Omental fat pad (tissue), 4 donors: Measurements from ENCODE around the gene PHF20. TPM values are rescaled to one million over a fixed set of nuclear protein-coding genes. Genes with fewer than 3 reads are reported as not detected.
"Not testable (repeated sequence)": the region's sequence is repeated elsewhere in the genome, so short reads cannot be mapped to it uniquely, and the experiment has no call there.

Experiments used
- ATAC-seq: fragments of 150-250 bp; one replicate; pipeline ENCODE4 v1.9.1; 2016; ENCODE audit warnings: mild to moderate bottlenecking, moderate library complexity; ENCODE audit not compliant: low FRiP score
- DNase-seq: peaks from one replicate; pipeline ENCODE4 v3.0.0-alpha.2; 2019; ENCODE audit warnings: low spot score
- total RNA-seq, 4 donors: library from RNA; depleted of rRNA; stranded (reverse); fragments of >200 nt; gene quantifications; one replicate each; pipeline ENCODE4 v1.1.0, GENCODE V29; 2016
- TF ChIP-seq, protein P1 (sequence below), 3 donors: fragments of 450-650 bp; IDR thresholded peaks; one replicate each; pipeline ENCODE4 v1.5.1; 2016 to 2017; ENCODE audit warnings: antibody characterized with exemption in 3 of 3, mild to moderate bottlenecking in 3 of 3, moderate library complexity in 2 of 3

The PHF20 gene
- total RNA-seq, 4 donors from 2014 or later: 51.0 to 71.7 (median 54.8) TPM

DNA sequence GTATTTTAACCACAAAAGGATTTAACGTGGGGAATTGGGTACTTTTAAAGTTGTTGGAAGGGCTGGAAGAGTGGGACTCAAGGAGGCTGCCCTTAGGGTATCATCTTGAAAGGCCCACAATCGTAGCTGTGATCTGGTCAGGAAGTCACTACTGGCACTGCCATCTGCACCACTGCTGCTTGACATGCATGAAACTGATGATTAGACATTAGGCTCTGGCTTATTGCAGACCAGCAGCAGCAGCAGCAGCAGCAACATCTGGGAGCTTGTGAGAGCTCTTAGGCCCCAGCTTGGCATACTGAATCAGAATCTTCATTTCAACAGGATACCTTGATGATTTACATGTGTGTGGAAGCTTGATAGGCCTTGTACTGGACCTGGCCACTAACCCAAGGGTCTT, 68.6 kb downstream of the PHF20 start:
- ATAC-seq (no peak), DNase-seq (no peak)

GRCh38 chr20:35842361-35842760, 70.5 kb downstream of the PHF20 start:
- TF ChIP-seq, protein P1, sequence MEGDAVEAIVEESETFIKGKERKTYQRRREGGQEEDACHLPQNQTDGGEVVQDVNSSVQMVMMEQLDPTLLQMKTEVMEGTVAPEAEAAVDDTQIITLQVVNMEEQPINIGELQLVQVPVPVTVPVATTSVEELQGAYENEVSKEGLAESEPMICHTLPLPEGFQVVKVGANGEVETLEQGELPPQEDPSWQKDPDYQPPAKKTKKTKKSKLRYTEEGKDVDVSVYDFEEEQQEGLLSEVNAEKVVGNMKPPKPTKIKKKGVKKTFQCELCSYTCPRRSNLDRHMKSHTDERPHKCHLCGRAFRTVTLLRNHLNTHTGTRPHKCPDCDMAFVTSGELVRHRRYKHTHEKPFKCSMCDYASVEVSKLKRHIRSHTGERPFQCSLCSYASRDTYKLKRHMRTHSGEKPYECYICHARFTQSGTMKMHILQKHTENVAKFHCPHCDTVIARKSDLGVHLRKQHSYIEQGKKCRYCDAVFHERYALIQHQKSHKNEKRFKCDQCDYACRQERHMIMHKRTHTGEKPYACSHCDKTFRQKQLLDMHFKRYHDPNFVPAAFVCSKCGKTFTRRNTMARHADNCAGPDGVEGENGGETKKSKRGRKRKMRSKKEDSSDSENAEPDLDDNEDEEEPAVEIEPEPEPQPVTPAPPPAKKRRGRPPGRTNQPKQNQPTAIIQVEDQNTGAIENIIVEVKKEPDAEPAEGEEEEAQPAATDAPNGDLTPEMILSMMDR (IDR thresholded peaks at IDR 0.05): no peak
- ATAC-seq: no peak
- no peak for DNase-seq

More for the DNA sequence above, 68.6 kb downstream of the PHF20 start:
- TF ChIP-seq, protein P1 (IDR thresholded peaks at IDR 0.05): no peak

DNA sequence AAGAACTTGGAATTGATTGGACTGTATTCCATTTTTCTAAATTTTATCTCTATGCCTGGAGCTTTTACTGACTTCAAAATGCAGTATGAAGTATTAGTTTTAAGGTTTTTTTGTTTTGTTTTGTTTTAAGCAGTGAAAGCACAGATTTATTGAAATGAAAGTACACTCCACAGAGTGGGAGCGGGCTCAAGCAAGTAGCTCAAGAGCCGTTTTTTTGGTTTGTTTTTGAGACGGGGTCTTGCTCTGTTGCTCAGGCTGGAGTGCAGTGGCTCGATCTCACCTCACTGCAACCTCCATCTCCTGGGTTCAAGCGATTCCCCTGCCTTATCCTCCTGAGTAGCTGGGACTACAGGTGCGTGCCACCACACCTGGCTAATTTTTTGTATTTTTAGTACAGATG, 72.1 kb downstream of the PHF20 start:
- DNase-seq: not testable (repeated sequence)

GRCh38 chr20:35845561-35845960, 73.7 kb downstream of the PHF20 start:
- ATAC-seq: no peak
- TF ChIP-seq, protein P1 (IDR thresholded peaks at IDR 0.05): no peak
- no peak for DNase-seq

More for the DNA sequence above, 72.1 kb downstream of the PHF20 start:
- not testable (repeated sequence) for ATAC-seq

GRCh38 chr20:35849706-35850105, 77.9 kb downstream of the PHF20 start:
- ATAC-seq (no peak), DNase-seq (no peak)
- TF ChIP-seq, protein P1 (IDR thresholded peaks at IDR 0.05): no peak

DNA sequence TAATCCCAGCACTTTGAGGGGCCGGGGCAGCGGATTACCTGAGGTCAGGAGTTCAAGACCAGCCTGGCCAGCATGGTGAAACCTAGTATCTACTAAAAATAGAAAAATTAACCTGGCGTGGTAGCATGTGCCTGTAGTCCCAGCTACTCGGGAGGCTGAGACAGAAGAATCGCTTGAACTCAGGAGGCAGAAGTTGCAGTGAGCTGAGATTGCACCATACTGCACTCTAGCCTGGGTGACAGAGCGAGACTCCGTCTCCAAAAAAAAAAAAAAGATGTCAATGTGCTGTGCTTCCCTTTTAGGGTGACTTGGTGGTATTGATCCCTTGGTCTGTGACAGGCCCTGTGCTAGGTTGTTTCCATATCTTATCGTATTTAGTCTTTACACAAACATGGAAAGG, 79.8 kb downstream of the PHF20 start:
- not testable (repeated sequence) for DNase-seq, ATAC-seq

DNA sequence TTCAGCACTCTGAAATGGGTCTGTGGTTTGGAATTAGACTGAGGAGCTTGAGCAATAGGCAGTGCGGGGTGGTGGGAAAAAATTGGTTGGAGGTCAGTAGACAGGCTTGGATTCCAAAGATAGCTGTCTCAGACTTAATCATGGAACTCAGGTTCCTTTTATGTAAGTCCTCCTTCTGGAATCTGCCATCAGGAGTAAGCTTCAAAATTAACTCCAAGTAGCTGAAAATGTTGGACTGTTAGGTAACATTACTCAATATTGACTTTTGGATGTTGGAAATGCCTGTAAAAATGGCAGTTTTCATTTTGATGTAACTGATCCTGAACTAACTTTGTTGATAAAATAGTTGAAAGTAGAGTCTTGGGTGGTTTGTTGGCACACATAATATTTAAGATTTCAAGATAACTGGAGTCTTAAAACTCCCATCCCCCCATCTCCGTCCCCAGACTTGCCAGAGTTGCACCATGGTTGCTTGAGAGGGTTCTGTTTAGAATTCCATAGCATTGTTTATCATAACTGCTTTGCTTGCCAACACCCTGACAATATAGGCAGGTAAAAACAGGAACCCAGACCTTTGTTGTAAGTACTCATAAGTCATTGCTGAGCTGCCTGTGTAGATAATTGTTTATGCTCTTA, 83.0 kb downstream of the PHF20 start:
- no peak for ATAC-seq
- no peak for DNase-seq
- TF ChIP-seq, protein P1 (IDR thresholded peaks at IDR 0.05): no peak

GRCh38 chr20:35855641-35856040, 83.8 kb downstream of the PHF20 start:
- ATAC-seq: not testable (repeated sequence)

DNA sequence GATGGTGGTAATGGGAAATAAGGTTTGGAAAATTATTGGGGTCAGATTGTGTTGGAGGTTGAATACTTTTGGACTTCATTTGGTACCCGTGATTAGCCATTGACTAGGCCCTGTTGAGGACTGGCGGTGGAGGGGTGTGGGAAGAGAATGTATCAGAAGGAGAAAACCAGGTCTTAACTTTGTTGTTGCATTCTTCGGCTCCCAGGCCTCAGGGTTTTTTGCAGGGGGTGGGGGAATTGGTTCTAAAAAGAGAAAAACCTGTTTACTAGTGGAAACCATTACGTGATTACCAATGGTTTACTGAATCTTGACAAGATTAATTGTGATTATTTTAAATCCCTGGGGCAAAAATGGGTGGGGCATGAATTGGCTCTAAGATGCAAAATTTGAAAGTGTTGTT, 85.1 kb downstream of the PHF20 start:
- no peak for DNase-seq
- TF ChIP-seq, protein P1 (IDR thresholded peaks at IDR 0.05): no peak
- no peak for ATAC-seq

More at GRCh38 chr20:35855641-35856040, 83.8 kb downstream of the PHF20 start:
- DNase-seq: not testable (repeated sequence)
